HG03520 (cell line): ENCODE results near the gene PTPRG.

Experiments used
- ATAC-seq: cut with Tn5 transposase; IDR thresholded peaks from one replicate; pipeline ENCODE4 v1.9.1; 2021; ENCODE audit warnings: mild to moderate bottlenecking, moderate library complexity; ENCODE audit not compliant: unreplicated experiment

The PTPRG gene

GRCh38 chr3:61616586-61616985 is 55.2 kb downstream of the PTPRG start:
- no peak for ATAC-seq

- no peak for ATAC-seq
These were observed 55.7 kb downstream of the PTPRG start for GRCh38 chr3:61617041-61617440.

GRCh38 chr3:61617651-61618050 is 56.3 kb downstream of the PTPRG start:
- no peak for ATAC-seq

- no peak for ATAC-seq
These were observed 56.9 kb downstream of the PTPRG start for GRCh38 chr3:61618231-61618630.

- no peak for ATAC-seq
These were observed 57.5 kb downstream of the PTPRG start for GRCh38 chr3:61618871-61619270.

GRCh38 chr3:61620073-61620472 is 58.7 kb downstream of the PTPRG start:
- ATAC-seq, result no peak

GRCh38 chr3:61624300-61624699 is 62.9 kb downstream of the PTPRG start:
- ATAC-seq, result no peak

GRCh38 chr3:61625429-61625828 is 64.1 kb downstream of the PTPRG start:
- no peak for ATAC-seq

DNA sequence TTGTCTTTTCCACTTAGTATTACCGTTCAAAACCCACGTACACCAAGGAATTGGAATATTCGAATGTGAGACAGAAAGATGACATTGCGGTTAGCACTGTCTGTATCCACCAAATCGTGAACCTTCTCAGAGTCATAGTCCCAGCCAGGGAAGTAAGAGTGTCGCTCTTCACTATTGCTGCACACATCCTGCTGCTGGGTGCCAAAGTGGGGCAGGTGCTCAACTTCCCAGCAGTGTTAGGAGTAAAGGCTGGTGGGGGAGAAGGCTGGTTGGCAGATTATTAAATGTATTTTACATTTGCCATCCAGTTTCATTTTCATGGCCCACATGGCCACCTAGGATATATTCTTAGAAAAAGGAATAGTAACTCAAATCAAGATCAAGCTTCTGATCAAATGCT is 65.1 kb downstream of the PTPRG start:
- ATAC-seq, result no peak

- no peak for ATAC-seq
These were observed 66.4 kb downstream of the PTPRG start for GRCh38 chr3:61627768-61628185.

DNA sequence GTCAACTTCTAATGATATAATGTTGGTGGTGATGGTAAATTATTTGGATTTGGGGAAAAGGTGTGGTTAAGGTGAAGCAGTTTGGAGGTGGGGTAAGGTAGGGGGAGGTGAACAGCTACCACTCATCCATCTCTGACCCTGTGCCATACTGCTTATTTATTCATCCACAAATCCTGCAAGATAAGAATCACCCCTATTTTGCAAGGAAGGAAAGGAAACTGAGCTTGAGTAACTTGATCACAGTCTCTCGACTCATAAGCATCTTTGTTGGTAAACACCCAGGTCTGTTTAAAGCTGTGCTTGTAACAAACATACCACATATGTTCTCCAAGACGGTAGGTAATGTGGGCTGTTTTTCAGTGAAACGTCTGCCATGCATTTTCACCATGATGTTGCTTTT is 67.3 kb downstream of the PTPRG start:
- no peak for ATAC-seq

GRCh38 chr3:61629442-61629841 is 68.1 kb downstream of the PTPRG start:
- no peak for ATAC-seq

DNA sequence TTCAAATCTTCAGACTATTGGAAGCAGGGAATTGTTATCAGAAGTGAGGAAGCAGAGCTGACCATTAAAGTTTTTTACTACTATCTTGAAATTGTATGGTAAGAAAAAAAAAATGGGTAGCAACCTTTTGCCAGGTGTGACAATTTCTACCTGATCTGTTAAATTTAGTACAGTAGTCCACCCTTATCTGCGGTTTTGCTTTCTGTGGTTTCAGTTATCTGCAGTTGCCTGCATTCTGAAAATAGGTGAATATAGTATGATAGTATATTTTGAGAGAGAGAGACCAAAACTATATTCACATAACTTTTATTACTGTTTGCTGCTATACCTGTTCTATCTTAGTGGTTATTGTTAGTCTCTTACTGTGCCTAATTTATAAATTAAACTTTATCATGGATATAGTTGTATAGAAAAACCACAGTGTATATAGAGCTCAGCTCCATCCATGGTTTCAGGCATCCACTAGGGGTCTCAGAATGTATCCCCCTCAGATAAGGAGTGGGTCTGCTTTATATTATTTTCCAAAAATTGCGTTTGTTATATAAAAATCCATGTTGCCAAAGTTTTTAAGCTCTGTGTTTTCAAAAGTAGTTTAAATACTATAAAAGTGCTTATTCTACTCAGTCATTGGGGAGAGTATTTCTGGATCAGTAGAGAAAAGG is 69.9 kb downstream of the PTPRG start:
- ATAC-seq, result no peak

DNA sequence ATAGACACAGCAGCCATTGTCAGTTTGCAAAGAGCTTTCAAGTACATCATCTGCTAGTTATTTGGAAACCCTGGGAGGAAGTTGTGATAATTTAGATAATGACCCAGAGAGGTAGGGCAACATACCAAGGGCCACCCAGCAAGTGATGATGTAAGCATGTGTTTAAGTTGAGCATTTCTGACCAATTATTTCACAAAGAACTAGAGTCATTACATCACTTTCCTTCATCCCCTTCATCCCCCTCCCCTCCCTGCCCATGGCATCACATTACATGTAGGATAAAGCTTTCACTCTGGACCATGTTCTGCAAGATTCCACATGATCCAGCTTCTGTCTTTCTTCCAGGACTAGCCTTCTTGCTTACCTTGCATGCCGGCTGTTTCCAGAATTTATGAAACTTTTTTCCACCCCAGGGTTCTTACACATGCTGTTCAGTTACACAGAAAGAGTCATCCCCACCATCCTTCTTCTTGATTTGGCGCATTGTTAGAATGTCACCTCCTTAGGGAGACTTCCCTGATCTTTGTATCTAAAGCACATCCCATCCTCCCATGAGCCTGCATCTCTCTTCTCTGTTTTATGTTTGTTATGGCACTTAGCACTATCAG is 71.3 kb downstream of the PTPRG start:
- no peak for ATAC-seq

- no peak for ATAC-seq
These were observed 73.3 kb downstream of the PTPRG start for GRCh38 chr3:61634678-61635077.

DNA sequence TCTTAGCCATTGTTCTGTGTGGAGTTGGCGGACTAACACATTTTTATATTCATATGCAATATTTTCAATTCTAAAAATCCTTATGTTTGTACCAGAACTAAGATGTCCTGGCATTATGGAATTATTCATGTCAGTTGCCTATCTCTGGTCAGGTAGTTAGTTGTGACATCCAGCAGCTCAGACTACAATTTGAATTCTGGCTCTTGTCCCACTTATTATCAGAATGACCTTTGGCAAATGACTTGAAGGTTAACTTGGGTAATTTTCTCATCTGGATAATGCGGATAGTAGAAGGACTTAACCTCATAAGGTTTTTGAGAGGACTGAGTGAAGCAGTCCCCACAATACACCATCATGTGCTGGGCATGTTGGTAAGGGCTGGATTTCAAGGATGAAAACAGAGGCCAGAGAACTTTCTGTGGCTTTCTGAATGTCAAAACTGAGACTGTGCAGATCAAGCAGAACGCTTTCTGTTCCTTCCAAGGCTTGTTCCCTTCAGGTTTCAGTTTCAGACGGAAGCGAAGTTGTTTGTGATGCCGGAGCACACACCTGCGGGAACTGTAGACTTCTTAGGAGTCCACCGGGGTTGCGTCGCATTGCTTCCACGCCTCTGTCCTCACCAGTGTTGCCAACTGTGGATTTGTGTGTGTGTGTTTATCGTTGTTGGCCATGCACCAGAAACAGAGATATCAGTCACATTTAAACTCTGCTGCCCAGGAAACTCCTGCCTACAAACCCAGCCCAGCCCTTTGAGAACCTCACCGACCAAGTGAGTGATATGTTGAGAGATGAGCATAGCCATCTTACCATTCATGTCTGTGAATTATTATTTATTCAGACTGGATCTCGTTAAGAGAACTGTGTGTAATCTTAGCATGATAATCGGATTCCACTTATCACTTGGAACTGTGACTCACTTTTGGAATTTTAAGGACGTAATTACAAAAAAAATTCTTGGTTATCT is 76.0 kb downstream of the PTPRG start:
- peak; percentile 97 for ATAC-seq

DNA sequence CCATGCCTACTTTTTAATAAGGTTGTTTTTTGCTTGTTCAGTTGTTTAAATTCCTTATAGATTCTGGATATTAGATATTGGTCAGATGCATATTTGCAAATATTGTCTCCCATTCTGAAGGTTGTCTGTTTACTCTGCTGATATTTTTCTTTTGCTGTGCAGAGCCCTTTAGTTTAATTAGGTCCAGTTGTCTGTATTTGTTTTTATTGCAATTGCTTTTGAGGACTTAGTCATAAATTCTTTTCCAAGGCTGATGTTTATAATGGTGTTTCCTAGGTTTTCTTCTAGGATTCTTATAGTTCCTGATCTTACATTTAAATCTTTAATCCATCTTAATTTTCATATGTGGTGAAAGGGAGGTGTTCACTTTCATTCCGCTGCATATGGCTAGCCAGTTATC is 77.4 kb downstream of the PTPRG start:
- ATAC-seq, result no peak

- ATAC-seq, result no peak
These were observed 78.6 kb downstream of the PTPRG start for GRCh38 chr3:61639991-61640390.

DNA sequence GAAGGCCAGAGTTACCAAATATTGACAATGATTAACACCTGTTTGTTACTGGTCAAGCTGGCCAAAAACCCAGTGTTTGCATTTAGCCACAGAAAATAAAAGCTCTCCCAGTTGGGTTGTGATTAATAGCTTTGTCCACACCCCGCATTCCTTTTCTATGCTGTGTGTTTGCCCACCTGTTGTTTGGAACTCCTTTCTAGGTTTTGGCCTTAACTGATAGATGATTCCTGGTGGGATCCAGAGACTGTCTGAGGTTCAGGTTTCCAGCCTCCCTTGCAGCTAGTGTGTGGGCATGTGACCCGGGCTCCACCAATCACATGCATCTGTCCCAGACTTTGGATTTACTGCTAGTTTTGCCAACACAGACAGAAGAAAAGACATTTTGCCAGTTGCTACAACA is 83.8 kb downstream of the PTPRG start:
- ATAC-seq, result no peak

DNA sequence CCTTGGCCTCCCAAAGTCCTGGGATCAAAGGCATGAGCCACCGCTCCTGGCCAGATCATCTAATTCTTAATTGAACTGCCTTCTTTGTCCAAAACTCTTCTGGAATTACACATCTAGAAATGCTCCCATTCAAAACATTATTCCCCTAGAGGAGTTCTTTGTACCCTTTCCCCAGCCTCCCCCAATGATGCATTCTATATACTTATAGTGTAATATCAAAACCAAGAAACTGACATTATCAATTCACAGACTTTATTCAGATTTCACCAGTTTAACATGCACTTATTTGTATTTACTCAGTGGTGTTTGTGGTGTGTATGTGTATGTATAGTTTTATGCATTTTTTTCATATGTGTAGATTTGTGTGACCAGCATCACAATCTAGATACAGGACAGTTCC is 85.0 kb downstream of the PTPRG start:
- ATAC-seq, result no peak

- ATAC-seq, result no peak
These were observed 85.6 kb downstream of the PTPRG start for GRCh38 chr3:61646851-61647525.
